ENCODE data around the gene COQ9. TPM values are rescaled to one million over a fixed set of nuclear protein-coding genes. Genes with fewer than 3 reads are reported as not detected.
"Not testable (repeated sequence)": the region's sequence is repeated elsewhere in the genome, so short reads cannot be mapped to it uniquely, and the experiment has no call there.

COQ9 gene
- total RNA-seq, 1 donor from 2014 or later, result 35.7 TPM

DNA sequence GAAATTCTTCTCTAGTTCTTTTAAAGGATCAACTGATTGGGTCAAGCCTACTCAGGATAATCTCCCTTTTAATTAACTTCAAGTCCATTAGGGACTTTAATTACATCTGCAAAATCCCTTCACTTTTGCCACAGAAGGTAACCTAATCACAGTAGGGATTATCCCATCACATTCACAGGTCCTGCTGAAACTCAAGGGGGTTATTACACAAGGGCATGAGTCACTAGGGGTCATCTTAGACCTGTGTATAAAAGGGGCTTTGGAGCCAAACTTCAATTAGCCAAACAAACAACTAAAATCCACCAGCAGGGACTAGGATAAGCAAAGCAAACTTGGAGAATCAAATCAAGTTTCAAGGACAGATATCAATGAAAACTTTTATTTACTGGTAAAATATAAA, 19.5 kb upstream of the COQ9 start:
- intact Hi-C loops (cut with DNase I), result no loop called here
- H3K4me3 ChIP-seq, result no peak overlapping the region
- no peak overlapping the region for H3K27ac ChIP-seq
- TF ChIP-seq, protein P1, sequence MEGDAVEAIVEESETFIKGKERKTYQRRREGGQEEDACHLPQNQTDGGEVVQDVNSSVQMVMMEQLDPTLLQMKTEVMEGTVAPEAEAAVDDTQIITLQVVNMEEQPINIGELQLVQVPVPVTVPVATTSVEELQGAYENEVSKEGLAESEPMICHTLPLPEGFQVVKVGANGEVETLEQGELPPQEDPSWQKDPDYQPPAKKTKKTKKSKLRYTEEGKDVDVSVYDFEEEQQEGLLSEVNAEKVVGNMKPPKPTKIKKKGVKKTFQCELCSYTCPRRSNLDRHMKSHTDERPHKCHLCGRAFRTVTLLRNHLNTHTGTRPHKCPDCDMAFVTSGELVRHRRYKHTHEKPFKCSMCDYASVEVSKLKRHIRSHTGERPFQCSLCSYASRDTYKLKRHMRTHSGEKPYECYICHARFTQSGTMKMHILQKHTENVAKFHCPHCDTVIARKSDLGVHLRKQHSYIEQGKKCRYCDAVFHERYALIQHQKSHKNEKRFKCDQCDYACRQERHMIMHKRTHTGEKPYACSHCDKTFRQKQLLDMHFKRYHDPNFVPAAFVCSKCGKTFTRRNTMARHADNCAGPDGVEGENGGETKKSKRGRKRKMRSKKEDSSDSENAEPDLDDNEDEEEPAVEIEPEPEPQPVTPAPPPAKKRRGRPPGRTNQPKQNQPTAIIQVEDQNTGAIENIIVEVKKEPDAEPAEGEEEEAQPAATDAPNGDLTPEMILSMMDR (IDR thresholded peaks at IDR 0.05), result no peak
- no peak for DNase-seq (ENCODE audit: low spot score in 2 of 2)
- H3K9me3 ChIP-seq, result no peaks in the 10 kb centered on the region
- peaks cover 41 to 52% of the 10 kb centered on the region in 2 donors for H3K36me3 ChIP-seq
- no peaks in the 10 kb centered on the region for H3K27me3 ChIP-seq
- no peaks in the 10 kb centered on the region for H3K4me1 ChIP-seq

DNA sequence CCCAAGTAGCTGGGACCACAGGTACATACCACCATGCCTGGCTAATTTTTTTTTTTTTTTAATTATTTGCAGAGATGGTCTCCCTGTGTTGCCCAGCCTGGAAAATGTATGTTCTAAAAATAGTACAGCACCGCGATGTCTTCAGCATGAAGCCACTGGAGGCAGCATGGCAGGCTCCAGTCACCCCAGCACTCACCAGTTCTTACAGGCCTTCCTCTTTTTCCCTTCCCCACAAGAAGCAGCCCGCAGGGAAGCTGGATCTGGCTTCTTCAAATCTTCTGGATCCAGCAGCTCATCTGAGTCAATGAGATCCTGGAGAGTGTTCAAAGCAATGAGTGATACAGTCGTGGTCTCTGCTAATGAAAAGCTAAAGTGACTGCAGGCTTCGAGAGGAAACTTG, 16.3 kb upstream of the COQ9 start:
- Histone ChIP-seq H3K4me1 (no peaks in the 10 kb centered on the region), H3K4me3 (no peak overlapping the region), H3K9me3 (no peaks in the 10 kb centered on the region), H3K36me3 (peaks cover 70 to 83% of the 10 kb centered on the region in 2 donors), H3K27me3 (no peaks in the 10 kb centered on the region), H3K27ac (no peak overlapping the region)
- TF ChIP-seq, protein P1 (IDR thresholded peaks at IDR 0.05), result no peak
- DNase-seq (ENCODE audit: low spot score in 2 of 2), result no peak
- intact Hi-C loops (cut with DNase I), result no loop called here

DNA sequence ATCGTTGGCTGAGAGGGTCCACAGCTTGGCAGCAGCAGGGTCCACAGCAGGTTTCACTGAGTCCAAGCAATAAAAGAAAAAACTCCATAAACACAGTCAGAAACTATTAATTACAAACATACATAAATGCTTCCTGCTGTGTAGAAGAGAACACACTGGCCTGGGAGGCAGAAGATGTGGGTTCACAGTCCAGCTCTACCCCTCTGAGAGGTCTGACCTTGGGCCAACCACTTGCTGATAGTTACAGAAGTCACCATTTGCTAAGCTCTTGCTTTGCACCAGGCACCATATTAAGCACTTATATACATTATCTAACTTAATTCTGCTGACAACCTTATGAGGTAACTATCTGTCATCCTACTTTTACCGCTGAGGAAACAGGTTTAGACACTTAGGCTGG, 14.8 kb upstream of the COQ9 start:
- no peaks in the 10 kb centered on the region for H3K4me1 ChIP-seq
- no peak overlapping the region for H3K27ac ChIP-seq
- DNase-seq (ENCODE audit: low spot score in 2 of 2), result no peak
- H3K9me3 ChIP-seq, result no peaks in the 10 kb centered on the region
- intact Hi-C loops (cut with DNase I), result no loop called here
- peaks cover 80 to 90% of the 10 kb centered on the region in 2 donors for H3K36me3 ChIP-seq
- TF ChIP-seq, protein P1 (IDR thresholded peaks at IDR 0.05), result no peak
- no peak overlapping the region for H3K4me3 ChIP-seq
- H3K27me3 ChIP-seq, result no peaks in the 10 kb centered on the region

DNA sequence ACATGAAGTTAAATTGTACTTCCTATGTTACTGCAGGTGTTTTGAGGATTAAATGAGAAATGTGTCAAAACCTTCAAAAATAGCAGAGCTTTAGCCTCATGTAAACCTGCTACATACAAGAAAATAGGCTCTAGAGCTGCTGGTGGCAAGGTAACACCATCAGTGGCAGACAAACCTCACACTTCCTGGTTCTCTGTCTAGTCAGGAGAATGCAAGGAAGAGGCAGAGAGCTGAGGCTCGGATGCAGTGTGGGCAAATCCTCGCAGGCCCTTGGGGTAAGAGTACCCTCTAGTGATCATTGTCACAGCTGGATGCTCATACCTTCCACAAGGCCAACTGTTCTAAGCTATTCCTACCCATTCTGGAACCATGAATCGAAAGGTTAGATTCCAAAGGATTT, 14.3 kb upstream of the COQ9 start:
- no peak overlapping the region for H3K4me3 ChIP-seq
- no peak for DNase-seq (ENCODE audit: low spot score in 2 of 2)
- no peak overlapping the region for H3K27ac ChIP-seq
- peaks cover 81 to 92% of the 10 kb centered on the region in 2 donors for H3K36me3 ChIP-seq
- no peaks in the 10 kb centered on the region for H3K9me3 ChIP-seq
- no peaks in the 10 kb centered on the region for H3K4me1 ChIP-seq
- intact Hi-C loops (cut with DNase I), result no loop called here
- TF ChIP-seq, protein P1 (IDR thresholded peaks at IDR 0.05), result no peak
- no peaks in the 10 kb centered on the region for H3K27me3 ChIP-seq

DNA sequence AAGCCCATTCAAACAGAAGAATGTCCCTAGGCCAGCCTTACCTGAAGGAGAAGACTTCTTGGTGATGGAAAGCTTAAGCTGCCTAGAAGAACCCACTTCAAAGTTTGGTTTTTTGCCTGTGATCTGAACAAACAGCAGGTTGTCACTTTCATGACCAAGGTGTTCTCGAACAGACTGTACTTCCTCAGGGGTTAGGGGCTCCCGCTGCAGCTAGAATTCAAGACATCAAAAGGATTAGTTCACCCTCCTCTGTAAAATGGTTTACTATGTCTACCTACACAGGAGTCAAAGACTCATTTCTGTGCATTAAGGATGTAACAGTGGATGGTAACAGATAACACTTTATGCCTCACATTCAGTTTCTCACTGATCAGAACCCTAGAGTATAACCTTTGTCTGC, 13.3 kb upstream of the COQ9 start:
- intact Hi-C loops (cut with DNase I), result no loop called here
- TF ChIP-seq, protein P1 (IDR thresholded peaks at IDR 0.05), result no peak
- H3K4me1 ChIP-seq, result no peaks in the 10 kb centered on the region

DNA sequence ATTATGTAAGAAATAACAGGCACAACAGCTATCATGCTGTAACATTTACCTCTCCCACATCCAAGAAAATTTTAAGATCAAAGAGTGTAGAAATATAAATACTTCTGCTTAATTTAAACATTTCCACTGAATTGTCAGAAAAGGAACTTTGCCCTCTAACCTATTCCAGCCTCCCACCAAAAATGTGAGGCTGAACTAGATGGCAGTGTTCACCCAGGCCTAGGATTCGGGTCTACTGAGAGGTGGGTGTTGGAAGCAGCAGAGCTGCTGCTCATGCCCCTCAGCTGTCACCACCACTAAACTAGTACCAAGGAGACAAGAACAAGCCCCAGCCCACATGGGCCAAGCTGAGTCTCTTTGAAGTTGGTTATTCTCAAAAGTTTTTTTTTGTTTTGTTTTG, 11.4 kb upstream of the COQ9 start:
- intact Hi-C loops (cut with DNase I), result no loop called here
- H3K4me3 ChIP-seq, result no peak overlapping the region
- TF ChIP-seq, protein P1 (IDR thresholded peaks at IDR 0.05), result no peak
- peaks cover 62 to 89% of the 10 kb centered on the region in 2 donors for H3K36me3 ChIP-seq
- H3K27me3 ChIP-seq, result no peaks in the 10 kb centered on the region
- no peaks in the 10 kb centered on the region for H3K9me3 ChIP-seq
- H3K4me1 ChIP-seq, result no peaks in the 10 kb centered on the region
- H3K27ac ChIP-seq, result no peak overlapping the region
- DNase-seq (ENCODE audit: low spot score in 2 of 2), result no peak

More for the DNA sequence above, 13.3 kb upstream of the COQ9 start:
- H3K9me3 ChIP-seq, result no peaks in the 10 kb centered on the region
- H3K36me3 ChIP-seq, result peaks cover 72 to 91% of the 10 kb centered on the region in 2 donors
- H3K27ac ChIP-seq, result no peak overlapping the region
- H3K4me3 ChIP-seq, result no peak overlapping the region
- H3K27me3 ChIP-seq, result no peaks in the 10 kb centered on the region
- no peak for DNase-seq (ENCODE audit: low spot score in 2 of 2)

DNA sequence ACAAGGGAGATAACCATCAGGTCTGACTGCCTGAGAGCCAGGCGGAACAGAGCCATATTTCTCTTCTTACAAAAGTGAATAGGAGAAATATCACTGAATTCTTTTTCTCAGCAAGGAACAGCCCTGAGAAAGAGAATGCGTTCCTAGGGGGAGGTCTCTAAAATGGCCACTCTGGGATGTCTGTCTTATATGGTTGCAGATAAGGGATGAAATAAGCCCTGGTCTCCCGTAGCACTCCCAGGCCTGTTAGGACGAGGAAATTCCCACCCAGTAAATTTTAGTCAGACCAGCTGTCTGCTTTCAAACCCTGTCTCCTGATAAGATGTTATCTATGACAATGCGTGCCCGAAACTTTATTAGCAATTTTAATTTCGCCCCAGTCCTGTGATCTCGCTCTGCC, 7.3 kb upstream of the COQ9 start:
- H3K4me1 ChIP-seq; H3K27ac ChIP-seq; H3K9me3 ChIP-seq; H3K27me3 ChIP-seq; DNase-seq (ENCODE audit: low spot score in 2 of 2); H3K4me3 ChIP-seq: not testable (repeated sequence)
- intact Hi-C loops (cut with DNase I), result loop anchor here (10.0 kb wide), 1 partner anchor 295 kb away; the partner anchor contains the start of gene KATNB1
- H3K36me3 ChIP-seq, result peaks cover 22 to 51% of the 10 kb centered on the region in 2 donors

DNA sequence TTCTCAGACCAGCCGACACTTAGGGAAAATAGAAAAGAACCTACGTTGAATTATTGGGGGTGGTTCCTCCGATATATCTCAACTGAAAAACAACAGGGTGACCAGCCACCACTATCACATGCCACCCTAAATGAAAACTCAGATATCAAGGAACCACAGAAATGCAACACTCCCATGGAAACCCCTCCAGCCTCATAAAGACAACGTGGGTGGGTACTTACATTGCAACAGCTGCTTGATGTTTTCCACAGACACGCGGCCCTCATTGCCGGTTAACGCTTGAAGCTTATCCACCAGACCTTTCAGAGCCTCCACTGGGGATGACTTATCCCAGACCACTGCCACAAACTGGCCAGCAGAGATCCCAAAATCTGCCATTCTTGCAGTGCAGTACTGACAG, 6.7 kb upstream of the COQ9 start:
- H3K9me3 ChIP-seq; DNase-seq (ENCODE audit: low spot score in 2 of 2); H3K27me3 ChIP-seq; H3K4me1 ChIP-seq; H3K4me3 ChIP-seq; H3K27ac ChIP-seq: not testable (repeated sequence)
- intact Hi-C loops (cut with DNase I), result loop anchor here (10.0 kb wide), 1 partner anchor 294 kb away; the partner anchor contains the start of gene KATNB1
- peaks cover 16 to 45% of the 10 kb centered on the region in 2 donors for H3K36me3 ChIP-seq

Data from ascending aorta (tissue), 2 donors.